GM11168 (cell line): ENCODE measurements around the gene PLPP2.

Source experiments
- in situ Hi-C: fragments of 300-500 bp; cut with MboI; formaldehyde crosslinking; loops from one replicate; pipeline ENCODE4 v1.12.0; 2022; ENCODE audit warnings: low sequenced_read_pairs; ENCODE audit not compliant: unreplicated experiment

PLPP2 gene

GRCh38 chr19:317710-318508 is 26.7 kb upstream of the PLPP2 start:
- in situ Hi-C loops, result no loop called here

GRCh38 chr19:315811-316210 is 24.6 kb upstream of the PLPP2 start:
- in situ Hi-C loops, result no loop called here

GRCh38 chr19:313988-314815 is 23.0 kb upstream of the PLPP2 start:
- in situ Hi-C loops, result no loop called here

GRCh38 chr19:313169-313987 is 22.2 kb upstream of the PLPP2 start:
- in situ Hi-C loops, result no loop called here

- in situ Hi-C loops, result no loop called here
Observed at GRCh38 chr19:311813-312261, 20.6 kb upstream of the PLPP2 start.

- in situ Hi-C loops, result no loop called here
Observed at GRCh38 chr19:310781-311496, 19.7 kb upstream of the PLPP2 start.

- in situ Hi-C loops, result no loop called here
Observed at GRCh38 chr19:310141-310651, 19.0 kb upstream of the PLPP2 start.

- in situ Hi-C loops, result no loop called here
Observed at GRCh38 chr19:309206-309565, 18.0 kb upstream of the PLPP2 start.

GRCh38 chr19:308471-309205 is 17.4 kb upstream of the PLPP2 start:
- in situ Hi-C loops, result no loop called here

GRCh38 chr19:307793-308420 is 16.7 kb upstream of the PLPP2 start:
- in situ Hi-C loops, result no loop called here

GRCh38 chr19:307111-307531 is 15.9 kb upstream of the PLPP2 start:
- in situ Hi-C loops, result no loop called here

GRCh38 chr19:306151-306900 is 15.1 kb upstream of the PLPP2 start:
- in situ Hi-C loops, result no loop called here

GRCh38 chr19:305240-306150 is 14.3 kb upstream of the PLPP2 start:
- in situ Hi-C loops, result no loop called here

- in situ Hi-C loops, result no loop called here
Observed at GRCh38 chr19:296476-297225, 5.4 kb upstream of the PLPP2 start.

GRCh38 chr19:295687-296370 is 4.6 kb upstream of the PLPP2 start:
- in situ Hi-C loops, result no loop called here
